NB4 (cell line): ENCODE results near the gene SEC31B.

ENCODE experiments used
- CTCF ChIP-seq: IDR thresholded peaks from one replicate; pipeline ENCODE4 v1.5.1; 2012; ENCODE audit warnings: low read depth, low read length
- POLR2A ChIP-seq: IDR thresholded peaks from 2 replicates; pipeline ENCODE4 v1.6.1; 2011; ENCODE audit warnings: mild to moderate bottlenecking; ENCODE audit not compliant: insufficient read length; ENCODE audit errors: extremely low read depth

GRCh38 chr10:100477970-100478369 lies 41.7 kb downstream of the SEC31B start:
- TF ChIP-seq CTCF (no peak), POLR2A (no peak)
